ENCODE results near the gene WDR4.
"Not testable (repeated sequence)": the region's sequence is repeated elsewhere in the genome, so short reads cannot be mapped to it uniquely, and the experiment has no call there.

The WDR4 gene

DNA sequence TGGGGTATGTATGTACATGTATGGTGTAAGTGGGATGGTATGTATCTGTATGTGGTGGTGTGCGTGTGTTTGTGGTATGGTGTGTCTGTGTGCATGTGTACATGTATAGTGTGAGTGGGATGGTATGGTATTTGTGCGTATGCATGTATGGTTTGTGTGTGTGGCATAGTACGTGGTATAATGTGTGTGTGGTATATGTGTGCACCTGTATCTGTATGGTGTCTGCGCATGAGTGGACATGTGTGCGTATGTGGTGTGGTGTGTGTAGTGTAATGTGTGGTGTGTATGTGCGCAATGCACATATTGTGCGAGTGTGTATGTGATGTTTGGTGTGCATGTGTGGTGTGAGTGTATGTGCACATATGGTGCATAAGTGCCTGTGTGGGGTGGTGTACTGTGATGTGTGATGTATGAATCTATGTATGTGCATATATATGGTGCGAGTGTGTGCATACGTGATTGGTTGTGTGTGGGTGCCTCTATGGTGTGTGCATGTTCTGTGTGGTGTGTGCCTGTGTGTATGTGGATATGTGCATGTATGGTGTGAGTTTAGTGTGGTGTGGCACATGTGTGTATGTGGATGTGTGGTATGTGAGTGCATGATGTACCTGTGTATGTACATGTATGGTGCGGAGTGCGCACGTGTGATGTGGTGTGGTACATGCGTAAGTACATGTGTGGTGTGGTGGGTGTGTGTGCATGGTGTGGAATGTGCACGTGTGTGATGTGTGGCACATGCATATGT lies 38.8 kb downstream of the WDR4 start:
- DNase-seq (ENCODE audit: extremely low read depth in 1 of 2, low read depth in 1 of 2), result no peak

DNA sequence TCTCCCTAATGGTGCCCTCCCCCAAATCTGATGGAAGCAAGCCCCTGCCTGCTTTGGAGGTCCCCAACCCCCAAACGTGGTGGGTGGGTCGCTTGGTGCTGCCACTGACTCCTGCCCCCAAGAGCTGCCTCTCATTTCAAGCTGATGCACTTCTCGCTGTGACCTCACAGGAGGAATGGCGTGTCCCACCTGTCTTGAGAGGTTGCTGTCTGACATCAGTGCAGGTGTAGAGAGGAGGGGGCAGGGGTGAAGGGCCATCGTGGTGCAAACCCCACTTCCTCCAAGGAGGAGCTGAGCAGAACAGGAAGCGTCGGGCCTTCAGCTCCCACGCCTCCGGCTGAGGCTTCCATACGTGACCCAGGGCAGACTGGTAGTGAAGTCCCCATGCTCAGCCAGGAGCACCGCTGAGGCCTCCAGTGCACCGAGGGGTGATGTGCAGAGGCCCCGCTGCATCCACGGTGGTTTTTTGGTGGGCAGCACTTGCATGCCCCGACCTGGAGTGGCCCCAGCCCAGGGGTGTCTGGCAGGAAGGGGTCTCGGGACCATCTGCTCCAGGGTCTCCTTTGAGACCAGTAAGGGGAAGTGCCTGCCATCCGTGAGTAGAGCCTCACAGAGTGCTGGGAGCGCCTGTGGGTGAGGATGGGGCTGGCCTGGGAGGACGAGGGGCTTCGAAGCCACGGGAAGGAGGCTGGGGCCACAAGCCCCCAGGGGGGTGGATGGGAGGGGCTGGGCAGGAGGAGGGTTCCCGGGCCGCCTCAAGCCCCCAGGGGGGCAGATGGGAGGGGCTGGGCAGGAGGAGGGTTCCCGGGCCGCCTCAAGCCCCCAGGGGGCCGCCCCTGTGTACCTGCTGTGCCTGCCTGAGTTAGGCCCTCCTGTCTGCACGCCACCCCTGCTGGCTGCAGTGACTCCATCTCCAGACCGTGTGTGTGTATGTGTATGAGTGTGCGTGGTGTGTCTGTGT lies 39.8 kb downstream of the WDR4 start:
- no peak for DNase-seq (ENCODE audit: extremely low read depth in 1 of 2, low read depth in 1 of 2)

DNA sequence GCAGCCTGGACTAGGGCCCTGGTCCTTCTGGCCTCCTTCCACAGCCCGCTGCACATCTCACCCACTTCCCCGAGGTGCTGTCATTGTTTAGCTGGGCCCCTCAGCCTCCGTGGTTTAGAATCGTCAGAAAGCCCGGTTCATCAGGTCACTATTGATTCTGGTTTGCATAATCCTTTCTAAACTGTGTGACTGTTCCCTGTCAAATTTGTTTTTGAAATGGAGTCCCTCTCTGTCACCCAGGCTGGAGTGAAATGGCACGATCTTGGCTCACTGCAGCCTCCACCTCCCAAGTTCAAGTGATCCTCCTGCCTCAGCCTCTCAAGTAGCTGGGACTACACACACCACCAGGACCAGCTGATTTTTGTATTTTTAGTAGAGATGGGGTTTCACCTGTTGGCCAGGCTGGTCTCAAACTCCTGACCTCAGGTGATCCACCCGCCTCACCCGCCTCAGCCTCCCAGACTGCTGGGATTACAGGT lies 41.1 kb downstream of the WDR4 start:
- DNase-seq (ENCODE audit: extremely low read depth in 1 of 2, low read depth in 1 of 2), result not testable (repeated sequence)

DNA sequence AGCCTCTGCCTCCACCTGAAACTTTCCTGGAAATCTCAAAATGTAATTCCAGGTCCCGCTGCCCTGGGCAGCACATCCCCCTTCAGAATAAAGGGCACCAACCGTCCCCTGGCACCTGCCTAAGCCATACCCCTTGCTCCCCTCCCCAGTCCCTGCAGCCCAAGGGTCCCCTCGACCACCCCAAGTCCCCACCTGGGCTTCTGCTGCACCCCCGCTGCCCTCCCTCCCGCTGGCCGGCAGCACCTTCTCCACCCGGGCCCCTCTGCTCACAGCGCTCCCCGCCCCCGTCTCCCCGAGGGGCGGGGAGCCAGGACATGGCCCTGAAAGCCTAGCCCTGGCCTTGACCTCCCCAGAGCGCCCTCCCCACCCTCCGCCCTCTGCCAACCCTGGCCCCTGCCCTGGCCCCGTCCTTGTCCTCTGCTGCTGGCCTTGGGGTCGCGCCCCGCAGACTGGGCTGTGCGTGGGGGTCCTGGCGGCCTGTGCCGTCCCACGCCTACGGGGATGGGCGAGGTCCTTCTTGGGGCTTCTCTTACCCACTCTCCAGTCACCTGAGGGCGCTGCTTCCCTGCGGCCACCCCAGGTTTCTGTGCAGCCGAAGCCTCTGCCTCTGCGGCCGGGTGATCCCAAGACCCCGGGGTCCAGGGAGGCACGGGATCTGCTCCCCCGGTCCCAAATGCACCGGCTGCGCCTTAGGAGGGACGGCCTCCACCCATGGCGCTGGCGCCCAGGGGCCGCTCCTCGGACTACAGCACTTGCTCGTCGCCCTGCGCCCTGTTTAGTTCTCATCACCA lies 41.7 kb downstream of the WDR4 start:
- no peak for DNase-seq (ENCODE audit: extremely low read depth in 1 of 2, low read depth in 1 of 2)

DNA sequence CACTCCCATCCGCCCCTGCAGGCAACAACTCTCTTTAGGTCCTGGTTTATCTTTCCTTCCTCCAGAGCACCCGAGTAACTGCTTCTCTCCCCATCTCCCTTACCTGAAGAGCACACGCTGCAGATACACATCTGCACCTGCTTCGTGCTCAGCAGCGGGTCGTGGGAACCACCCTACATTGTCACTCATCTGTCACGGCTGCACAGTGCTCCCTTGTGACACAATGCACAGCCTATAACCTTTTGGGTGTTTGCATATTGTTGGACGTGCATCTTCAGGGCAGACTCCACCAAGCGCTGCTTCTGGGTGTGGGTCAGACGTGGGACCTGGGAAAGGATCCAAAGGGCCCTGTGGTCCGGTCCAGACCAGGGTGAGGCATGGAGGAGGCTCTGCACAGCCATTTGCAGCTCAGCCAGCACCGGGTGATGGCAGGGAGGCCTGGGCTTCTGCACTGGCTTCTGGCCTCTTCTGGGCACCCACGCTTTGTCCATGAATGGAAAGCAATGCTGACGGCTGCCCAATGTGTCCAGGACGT lies 42.5 kb downstream of the WDR4 start:
- no peak for DNase-seq (ENCODE audit: extremely low read depth in 1 of 2, low read depth in 1 of 2)

- DNase-seq (ENCODE audit: extremely low read depth in 1 of 2, low read depth in 1 of 2), result no peak
Observed at GRCh38 chr21:42836402-42836666, 43.0 kb downstream of the WDR4 start.

DNA sequence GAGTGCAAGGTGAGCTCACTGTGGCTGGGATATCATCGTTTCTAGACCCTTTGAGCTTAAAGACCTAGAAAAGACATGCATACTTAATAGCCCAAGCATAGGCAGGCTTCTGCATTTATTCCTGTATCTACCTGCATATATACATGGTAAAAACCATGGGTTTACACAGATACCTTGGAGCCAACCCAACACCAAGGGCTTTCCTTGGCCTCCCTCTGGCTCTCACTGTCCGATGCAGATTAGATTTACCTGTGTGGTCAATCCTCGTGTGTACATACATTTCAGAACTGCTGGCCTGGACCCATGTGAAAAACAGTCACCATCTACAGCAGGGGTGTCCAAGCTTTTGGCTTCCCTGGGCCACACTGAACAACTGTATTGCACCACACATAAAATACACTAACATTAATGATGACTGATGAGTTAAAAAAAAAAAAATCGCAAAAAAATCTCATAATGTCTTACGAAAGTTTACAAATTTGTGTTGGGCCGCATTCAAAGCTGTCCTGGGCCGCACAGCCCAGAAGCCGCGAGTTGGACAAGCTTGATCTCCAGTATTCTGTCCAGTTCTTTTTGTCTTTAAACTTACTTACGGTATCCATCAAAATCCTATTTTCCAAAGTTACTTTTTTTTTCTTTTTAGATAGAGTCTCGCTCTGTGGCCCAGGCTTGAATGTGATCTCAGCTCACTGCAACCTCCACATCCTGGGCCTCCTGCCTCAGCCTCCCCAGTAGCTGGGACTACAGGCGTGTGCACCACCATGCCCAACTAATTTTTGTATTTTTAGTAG lies 43.5 kb downstream of the WDR4 start:
- DNase-seq (ENCODE audit: extremely low read depth in 1 of 2, low read depth in 1 of 2), result no peak

DNA sequence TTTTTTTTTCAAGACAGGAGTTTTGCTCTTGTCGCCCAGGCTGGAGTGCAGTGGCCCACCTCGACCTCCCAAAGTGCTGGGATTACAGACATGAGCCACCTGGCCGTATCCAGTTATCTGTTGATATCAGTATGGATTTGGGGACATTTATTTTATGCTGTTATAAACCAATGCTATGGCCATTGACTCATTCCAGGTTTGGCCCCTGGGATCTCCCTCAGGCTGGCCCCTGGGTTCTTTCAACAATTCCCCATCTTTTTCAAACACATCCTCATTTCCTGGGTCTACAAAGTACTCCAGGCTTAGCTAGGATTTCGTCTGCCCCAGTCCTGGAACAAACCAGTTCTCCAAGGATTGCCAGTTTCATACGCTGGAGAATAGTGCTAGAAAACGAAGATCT lies 44.1 kb downstream of the WDR4 start:
- DNase-seq (ENCODE audit: extremely low read depth in 1 of 2, low read depth in 1 of 2), result no peak

DNA sequence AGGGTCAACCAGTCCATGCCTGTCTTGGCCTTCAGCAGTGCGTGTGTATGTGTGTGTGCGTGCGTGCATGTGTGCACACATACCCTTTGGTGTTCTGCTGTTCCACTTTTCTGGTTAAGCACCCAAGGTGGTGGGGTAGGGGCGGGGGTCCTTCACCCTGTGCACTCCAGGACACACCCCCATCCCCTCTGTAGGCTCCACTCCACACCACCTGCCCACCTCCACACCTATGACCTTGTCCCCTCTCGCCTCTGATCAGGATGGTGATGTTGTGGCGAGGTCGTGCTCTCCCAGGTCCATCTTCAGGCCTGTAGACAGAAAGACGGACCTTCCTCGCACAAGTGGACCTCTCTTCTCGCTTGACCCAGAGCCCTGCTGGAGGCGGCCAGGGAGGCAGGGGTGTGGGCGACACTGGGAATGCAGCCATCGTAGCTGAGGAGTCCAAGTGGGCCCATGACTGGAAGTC lies 44.6 kb downstream of the WDR4 start:
- DNase-seq (ENCODE audit: extremely low read depth in 1 of 2, low read depth in 1 of 2), result no peak

DNA sequence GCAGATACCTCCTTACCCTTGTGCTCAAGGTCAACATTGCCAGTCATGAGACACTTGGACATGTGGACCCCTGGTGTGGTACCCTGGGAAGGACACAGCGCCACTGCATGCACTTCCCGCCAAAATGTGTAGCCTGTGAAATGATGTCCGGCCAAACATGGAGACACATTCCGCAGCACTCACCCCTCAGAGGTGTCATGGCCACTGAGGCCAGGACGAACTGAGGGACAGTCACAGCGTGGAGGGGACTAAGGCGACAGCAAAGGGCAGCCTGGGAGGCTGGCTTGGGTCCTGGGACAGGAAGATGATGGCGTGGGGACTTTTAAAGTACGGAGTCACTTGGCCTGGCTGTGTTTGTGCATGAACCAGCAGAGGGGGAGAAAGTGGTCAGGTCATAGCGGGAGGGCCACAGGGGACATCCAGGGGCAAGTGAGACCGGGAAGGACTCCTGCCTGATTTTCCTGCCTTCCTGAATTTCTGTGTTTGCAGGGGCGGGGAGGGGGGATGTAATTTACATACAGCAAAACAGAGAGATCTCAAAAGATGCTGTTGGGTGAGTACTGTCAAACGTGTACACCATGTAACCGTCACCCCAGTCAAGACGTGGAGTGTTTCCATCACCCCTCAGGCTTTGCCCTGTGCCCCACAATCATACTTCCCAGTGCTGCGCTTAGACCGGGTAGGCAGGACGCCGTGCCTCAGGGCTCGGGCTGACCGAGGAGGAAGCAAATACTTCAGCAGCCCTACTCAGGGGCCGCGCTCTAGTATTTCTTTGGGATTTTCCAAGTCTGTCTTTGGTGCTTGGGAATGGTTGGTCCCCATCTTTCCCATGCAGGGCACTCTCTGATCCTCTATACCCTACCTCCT lies 45.2 kb downstream of the WDR4 start:
- no peak for DNase-seq (ENCODE audit: extremely low read depth in 1 of 2, low read depth in 1 of 2)

GRCh38 chr21:42833439-42833815 lies 45.9 kb downstream of the WDR4 start:
- DNase-seq (ENCODE audit: extremely low read depth in 1 of 2, low read depth in 1 of 2), result no peak

DNA sequence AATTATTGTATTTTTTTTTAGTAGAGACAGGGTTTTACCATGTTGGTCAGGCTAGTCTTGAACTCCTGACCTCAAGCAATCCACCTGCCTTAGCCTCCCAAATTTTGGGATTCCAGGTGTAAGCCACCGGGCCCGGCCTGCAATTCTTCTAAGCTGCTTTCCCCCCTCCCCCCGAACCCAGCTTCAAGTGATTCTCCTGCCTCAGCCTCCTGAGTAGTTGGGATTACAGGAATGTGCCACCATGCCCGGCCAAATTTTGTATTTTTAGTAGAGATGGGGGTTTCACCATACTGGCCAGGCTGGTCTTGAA lies 47.1 kb downstream of the WDR4 start:
- not testable (repeated sequence) for DNase-seq (ENCODE audit: extremely low read depth in 1 of 2, low read depth in 1 of 2)

GRCh38 chr21:42830456-42831455 lies 48.6 kb downstream of the WDR4 start:
- no peak for DNase-seq (ENCODE audit: extremely low read depth in 1 of 2, low read depth in 1 of 2)

DNA sequence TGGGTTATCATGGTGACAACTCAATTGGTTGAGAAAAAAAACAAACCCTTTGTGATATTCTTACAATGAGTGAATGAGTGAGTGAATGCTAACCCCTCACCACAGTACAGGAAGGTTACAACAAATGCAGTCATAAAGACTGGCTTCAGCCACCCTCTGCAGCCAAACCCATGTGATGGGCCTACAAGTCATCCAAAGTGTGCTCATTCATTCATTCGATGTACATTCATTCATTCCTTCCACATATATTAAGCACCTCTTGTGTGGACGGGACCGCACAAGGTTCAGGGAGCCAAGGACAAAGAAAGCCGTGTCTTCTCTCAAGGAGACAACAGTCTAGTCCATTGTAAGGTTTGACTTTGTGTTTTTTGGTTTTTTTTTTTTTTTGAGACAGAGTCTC lies 49.4 kb downstream of the WDR4 start:
- DNase-seq (ENCODE audit: extremely low read depth in 1 of 2, low read depth in 1 of 2), result no peak

- DNase-seq (ENCODE audit: extremely low read depth in 1 of 2, low read depth in 1 of 2), result no peak
Observed at GRCh38 chr21:42829417-42829816, 49.9 kb downstream of the WDR4 start.

DNA sequence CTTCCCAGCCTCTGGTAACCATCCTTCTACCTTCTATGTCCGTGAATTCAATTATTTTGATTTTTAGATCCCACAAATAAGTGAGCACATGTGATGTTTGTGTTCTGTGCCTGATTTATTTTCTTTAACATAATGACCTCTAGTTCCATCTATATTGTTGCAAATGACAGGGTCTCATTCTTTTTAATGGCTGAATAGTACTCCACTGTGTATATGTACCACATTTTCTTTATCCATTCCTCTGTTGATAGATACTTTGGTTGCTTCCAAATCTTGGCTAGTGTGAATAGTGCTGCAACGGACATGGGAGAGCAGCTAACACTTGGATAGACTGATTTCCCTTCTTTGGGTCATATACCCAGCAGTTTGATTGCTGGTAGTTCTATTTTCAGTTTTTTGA lies 51.8 kb downstream of the WDR4 start:
- no peak for DNase-seq (ENCODE audit: extremely low read depth in 1 of 2, low read depth in 1 of 2)

GRCh38 chr21:42820616-42821465 lies 58.5 kb downstream of the WDR4 start:
- DNase-seq (ENCODE audit: extremely low read depth in 1 of 2, low read depth in 1 of 2), result no peak

All from activated CD8-positive, alpha-beta memory T cell treated with anti-CD3 and anti-CD28 coated beads for 1 hour (primary cell).